ENCODE data around the gene TUBGCP5.

Gene TUBGCP5

GRCh38 chr15:22951381-22952280 lies 87.7 kb downstream of the TUBGCP5 start:
- no peak for FAIRE-seq

- FAIRE-seq: no peak
Observed at GRCh38 chr15:22951031-22951380, 88.4 kb downstream of the TUBGCP5 start.

GRCh38 chr15:22950256-22950990 lies 88.9 kb downstream of the TUBGCP5 start:
- no peak for FAIRE-seq

All from endometrium (tissue), 2 donors.